HG03469 (cell line): ENCODE measurements around the gene ELL2.

Experiments used
- ATAC-seq: cut with Tn5 transposase; IDR thresholded peaks from one replicate; pipeline ENCODE4 v1.9.1; 2021; ENCODE audit warnings: mild to moderate bottlenecking, moderate library complexity, moderate number of reproducible peaks; ENCODE audit not compliant: unreplicated experiment

ELL2 gene

DNA sequence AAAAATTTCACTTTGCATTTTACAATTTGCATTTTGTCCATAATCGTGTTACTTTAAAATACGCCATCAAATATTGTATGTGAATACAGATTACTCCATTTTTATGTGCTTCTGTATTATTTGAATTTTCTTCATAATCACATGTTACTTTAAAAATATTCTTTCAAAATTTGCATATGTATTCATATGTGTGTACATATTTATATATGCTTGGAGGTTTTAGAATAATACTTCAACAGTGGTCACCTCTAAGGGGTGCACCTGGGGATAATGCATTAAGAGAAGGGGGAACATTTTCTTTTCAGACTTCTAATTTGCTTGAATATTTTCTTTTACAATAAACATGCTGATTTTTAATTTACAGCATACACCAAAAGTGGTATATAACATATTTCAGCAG, 21.9 kb upstream of the ELL2 start:
- ATAC-seq, result no peak

DNA sequence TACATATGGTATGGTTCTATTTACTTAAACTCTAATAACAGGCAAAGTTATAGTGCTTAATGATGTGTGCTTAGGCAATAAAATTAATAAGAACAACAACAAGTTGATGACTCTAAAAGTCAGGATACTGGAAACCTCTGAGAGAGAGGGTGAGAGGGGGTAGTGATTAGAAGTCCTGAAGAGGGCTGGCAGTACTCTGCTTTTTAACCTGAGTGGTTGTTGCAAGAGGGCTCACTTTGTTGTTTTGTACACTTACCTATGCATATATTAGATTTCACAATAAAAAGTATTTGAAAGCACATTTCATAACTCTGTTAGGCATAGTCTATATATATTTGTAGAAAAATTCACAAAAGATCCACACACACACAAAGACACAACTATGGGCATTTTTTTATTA, 21.4 kb upstream of the ELL2 start:
- no peak for ATAC-seq

- no peak for ATAC-seq
Observed at GRCh38 chr5:95976606-95977005, 15.0 kb upstream of the ELL2 start.

GRCh38 chr5:95975703-95976102, 14.1 kb upstream of the ELL2 start:
- no peak for ATAC-seq

- peak; percentile 95 for ATAC-seq
Observed at GRCh38 chr5:95973793-95974325, 12.2 kb upstream of the ELL2 start.

GRCh38 chr5:95972196-95972595, 10.5 kb upstream of the ELL2 start:
- ATAC-seq, result no peak

GRCh38 chr5:95970359-95970704, 8.7 kb upstream of the ELL2 start:
- no peak for ATAC-seq

GRCh38 chr5:95969651-95970358, 8.2 kb upstream of the ELL2 start:
- no peak for ATAC-seq

- no peak for ATAC-seq
Observed at GRCh38 chr5:95969055-95969454, 7.4 kb upstream of the ELL2 start.

DNA sequence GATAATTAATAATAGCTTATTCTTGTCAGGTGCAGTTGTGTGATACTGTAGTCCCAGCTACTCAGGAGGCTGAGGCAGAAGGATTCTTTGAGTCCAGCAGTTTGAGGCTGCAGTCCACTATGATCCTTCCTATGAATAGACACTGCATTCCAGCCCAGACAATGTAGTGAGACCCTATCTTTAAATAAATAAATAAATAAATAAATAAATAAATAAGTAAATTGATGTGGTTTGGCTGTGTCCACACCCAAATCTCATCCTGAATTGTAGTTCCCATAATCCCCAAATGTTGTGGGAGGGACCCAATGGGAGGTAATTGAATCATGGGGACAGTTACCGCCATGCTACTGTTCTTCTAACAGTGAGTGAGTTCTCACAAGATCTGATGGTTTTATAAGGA, 5.6 kb upstream of the ELL2 start:
- no peak for ATAC-seq

- ATAC-seq, result no peak
Observed at GRCh38 chr5:95966005-95966404, 4.4 kb upstream of the ELL2 start.

GRCh38 chr5:95963650-95964410, 2.2 kb upstream of the ELL2 start:
- ATAC-seq, result no peak

DNA sequence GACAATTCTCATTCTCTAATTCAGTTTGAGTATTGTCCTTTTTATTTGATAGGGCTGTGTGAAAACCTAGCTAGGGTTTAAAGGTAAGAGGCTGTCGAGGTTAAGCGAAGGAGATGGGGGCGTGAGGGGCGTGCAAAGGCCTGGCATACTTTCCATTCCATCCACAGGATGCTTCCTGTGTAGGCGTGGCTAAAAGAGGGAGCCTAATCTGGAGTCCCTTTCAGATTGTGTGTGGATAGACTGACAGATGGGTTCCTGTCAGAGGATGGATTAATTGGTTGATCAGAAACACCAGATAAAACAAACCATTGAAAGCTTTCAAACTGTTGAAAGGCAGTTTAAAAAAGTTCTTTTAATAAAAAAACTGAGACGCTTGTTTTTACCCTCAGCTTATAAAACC, 1.1 kb upstream of the ELL2 start:
- no peak for ATAC-seq

DNA sequence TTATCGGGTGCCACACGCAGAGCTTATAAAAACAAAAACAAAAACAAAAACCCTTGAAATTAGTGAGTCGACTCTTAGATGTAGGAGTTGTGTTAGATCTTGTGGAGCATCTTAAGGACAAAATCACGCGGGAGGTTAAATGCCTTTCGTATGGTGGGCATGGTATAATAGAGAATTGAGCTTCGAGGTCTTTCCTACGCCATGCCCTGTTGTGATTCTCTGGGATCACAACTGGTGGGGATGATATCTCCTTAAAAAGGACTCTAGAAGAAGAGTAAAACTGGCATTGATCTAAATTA, 773 bp upstream of the ELL2 start:
- no peak for ATAC-seq

GRCh38 chr5:95960667-95961616, 709 bp downstream of the ELL2 start:
- ATAC-seq, result peak; percentile 29

- ATAC-seq, result no peak
Observed at GRCh38 chr5:95959888-95960666, 1.6 kb downstream of the ELL2 start.

DNA sequence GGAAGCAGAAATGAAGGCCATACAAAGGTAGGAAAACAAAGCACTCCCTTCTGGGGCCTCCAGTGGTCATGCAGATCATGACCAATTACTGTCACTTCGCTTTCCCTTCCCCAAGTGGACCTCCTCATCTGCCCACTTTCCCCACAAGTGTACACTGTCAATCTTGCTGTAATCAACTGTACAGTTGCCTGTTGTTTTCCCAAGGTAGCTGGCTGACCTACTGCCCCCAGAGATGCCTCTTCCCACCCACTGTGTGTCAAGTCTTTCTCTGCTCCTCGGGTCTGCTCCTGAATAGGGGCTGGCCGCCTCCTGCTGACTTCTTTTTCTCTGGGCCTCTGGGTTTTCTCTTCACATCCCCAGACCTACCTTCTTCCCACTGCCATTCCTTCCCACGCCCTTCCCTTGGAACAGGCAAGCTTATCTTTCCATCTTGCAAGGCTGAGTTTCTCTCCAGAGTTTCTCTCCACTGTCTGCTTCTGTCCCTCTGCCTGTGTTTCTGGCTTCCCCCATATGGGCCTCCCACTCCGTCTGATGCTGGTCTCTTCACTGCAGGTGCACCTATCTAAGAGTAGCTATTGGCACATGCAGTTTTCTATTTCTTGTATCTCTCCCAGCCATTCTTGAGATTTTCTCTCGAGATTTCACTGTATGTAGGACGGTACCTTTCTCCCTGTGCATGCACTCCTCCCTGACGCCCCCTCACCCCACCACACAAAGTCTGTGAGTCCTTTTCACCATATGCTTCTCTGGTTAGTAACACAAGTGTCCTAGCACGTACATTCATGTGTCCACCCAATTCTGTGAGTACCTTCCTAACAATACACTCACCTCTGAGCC, 2.4 kb downstream of the ELL2 start:
- no peak for ATAC-seq

- ATAC-seq, result no peak
Observed at GRCh38 chr5:95958310-95959014, 3.2 kb downstream of the ELL2 start.

GRCh38 chr5:95957561-95958203, 4.0 kb downstream of the ELL2 start:
- no peak for ATAC-seq
